Erythroblast (primary cell): ENCODE results near the gene IGSF23.
"Not testable (repeated sequence)": the region's sequence is repeated elsewhere in the genome, so short reads cannot be mapped to it uniquely, and the experiment has no call there.

Experiments
- DNase-seq, 2 experiments: peaks; one replicate each; lab custom pipeline; 2025; lab: John Stamatoyannopoulos, UW
- GATA1 ChIP-seq: IDR thresholded peaks from 2 replicates; pipeline ENCODE4 v1.6.1; 2011; ENCODE audit warnings: low read depth, mild to moderate bottlenecking, control low read depth, low read length, moderate library complexity
- POLR2A ChIP-seq: IDR thresholded peaks from 2 replicates; pipeline ENCODE4 v1.6.1; 2011; ENCODE audit warnings: mild to moderate bottlenecking, low read length

Gene IGSF23

DNA sequence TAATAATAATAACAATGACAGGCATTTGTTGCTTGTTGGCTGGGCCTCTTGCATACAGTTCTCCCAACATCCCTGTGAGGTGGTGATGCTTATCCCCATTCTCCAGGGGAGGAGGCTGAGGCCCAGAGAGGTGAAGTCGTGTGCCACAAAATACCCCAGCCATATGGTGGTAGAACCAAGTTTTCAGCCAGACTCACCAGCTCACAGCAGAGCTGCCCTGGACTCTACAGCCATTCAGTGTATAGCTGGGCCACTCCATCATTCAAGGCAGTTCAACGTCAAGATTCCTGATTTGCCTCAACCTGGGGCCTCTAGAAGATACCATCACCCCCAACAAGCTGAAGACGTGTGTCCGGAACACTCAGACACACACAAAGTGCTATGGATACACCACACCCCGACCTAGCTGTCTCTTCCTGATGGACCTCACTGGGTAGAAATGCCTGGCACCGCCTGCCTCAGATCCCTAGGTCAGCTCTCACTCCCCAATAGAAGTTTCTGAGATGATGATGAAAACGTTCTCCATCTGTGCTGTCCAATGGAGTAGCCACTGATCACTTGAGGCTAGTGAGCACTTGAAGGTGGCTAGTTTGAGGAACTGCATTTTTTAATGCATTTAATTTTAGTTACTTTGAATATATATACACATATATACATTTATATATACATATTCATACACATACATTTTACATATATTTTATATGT, 53.6 kb downstream of the IGSF23 start:
- peak in 1 of 2 experiments; percentile 19 for DNase-seq
- TF ChIP-seq GATA1, result no peak
- no peak for TF ChIP-seq POLR2A

DNA sequence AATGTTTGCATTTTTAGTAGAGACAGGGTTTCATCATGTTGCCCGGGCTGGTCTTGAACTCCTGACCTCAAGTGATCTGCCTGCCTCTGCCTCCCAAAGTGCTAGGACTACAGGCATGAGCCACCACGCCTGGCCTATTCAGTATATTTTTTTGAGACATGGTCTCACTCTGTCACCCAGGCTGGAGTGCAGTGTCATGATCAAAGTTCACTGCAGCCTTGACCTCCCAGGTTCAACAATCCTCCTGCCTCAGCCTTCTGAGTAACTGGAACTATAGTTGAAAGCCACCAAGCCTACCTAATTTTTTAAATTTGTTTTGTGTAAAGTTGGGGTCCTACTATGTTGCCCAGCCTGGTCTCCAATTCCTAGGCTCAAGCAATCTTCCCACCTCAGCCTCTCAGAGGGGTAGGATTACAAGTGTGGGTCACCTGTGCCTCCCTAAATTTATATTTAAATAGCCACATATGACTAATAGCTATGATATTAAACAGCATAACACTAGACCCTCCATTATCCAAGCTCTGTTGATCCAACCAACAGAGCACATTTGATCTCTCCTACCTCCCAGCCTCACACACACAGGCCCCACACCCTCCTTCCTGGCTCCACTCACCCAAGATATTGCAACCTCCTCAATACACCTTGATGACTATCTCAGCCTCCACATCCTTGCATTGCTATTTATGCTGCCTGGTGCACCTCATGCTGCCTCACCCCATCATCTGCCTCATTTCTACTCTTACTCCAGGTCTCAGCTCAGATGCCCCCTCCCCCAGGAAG, 55.8 kb downstream of the IGSF23 start:
- TF ChIP-seq GATA1 (no peak), POLR2A (no peak)
- DNase-seq, result no peak

DNA sequence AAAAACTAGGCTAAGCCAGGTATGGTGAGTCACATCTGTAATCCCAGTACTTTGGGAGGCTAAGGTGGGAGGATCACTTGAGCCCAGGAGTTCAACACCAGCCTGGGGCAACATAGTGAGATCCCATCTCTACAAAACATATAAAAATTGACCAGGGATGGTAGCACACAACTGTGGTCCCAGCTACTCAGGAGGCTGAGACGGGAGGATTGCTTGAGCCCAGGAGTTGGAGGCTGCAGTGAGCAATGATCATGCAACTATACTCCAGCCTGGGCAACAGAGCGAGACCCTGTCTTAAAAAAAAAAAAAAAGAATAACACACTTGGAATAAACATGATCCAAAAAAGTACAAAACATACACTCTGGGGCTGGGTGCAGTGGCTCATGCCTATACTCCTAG, 56.7 kb downstream of the IGSF23 start:
- not testable (repeated sequence) for DNase-seq

DNA sequence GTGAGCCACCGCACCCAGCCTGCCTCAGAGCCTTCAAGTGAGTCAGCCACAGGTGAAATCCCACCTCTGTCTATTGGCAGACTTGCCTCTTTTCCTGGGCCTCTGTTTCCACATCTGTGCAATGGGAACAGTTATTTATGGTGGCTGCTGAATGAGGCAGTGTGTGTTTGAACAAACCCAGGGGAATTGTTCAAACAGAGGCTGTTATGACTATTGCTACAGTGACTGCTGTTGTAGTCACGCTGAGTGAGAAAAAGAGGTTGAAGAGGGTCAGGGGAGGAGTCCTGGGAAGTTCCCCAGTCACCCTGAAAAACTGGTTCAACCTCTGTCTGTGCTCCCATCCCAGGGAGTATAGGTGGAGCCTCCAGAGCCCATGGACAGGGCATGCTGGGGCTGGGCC, 58.0 kb downstream of the IGSF23 start, which contains the start of gene CEACAM19:
CEACAM19 (plus strand) TSS at position 83 of the 400 bp plus-strand sequence. CDS start 450 bp downstream, outside the sequence.
- no peak for DNase-seq
- TF ChIP-seq POLR2A (no peak), GATA1 (no peak)

DNA sequence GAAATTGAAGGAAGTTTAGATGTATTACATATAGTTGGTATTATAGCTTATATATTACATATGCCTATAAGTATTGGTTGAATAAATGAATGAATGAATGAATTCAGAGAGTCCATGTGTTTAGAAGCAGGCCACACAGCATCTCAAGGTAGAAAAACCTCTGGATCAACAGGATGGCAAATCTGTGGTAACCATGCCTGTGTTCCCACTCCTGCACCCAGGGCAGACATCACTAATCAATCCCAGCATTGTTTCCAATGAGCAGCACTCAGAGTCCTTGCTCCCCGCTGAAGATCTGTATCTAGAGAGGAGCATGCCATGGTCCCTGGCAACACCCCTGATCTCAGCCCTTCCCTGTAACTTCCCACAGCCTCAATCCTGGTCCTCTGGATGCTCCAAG, 58.9 kb downstream of the IGSF23 start:
- TF ChIP-seq POLR2A, result no peak
- no peak for TF ChIP-seq GATA1
- no peak for DNase-seq

DNA sequence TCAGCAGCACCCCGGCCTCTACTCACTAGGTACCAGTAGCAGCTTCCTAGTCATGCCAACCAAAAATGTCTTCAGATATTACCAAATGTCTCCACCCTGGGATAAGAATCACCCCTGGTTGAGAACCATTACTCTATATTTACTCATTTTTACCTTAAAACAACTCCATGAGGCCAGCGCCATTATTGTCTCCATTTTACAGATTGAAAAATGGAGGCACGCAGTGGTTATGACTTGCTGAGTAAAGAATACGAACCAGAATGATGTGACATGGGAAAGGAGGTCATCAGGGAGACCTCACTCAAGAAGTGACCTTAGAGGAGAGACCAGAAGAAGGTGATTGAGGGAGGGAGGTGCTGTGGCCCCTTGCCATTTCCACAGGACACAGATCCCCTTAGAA, 60.1 kb downstream of the IGSF23 start:
- TF ChIP-seq GATA1, result no peak
- TF ChIP-seq POLR2A, result no peak
- no peak for DNase-seq

DNA sequence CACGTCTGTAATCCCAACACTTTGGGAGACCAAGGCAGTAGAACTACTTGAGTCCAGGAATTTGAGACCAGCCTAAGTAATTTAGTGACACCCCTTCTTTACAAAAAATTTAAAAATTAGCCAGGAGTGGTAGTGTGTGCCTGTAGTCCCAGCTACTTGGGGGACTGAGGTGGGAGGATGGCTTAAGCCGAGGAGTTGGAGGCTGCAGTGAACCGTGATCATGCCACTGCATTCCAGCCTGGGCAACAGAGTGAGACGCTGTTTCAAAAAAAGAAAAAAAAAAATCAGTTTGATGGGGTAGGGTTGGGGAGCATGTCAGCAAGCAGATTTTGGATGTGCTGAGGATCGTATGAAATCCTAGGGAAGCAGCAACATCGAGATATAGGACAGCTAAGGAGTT, 62.2 kb downstream of the IGSF23 start:
- DNase-seq, result no peak
- TF ChIP-seq GATA1 (no peak), POLR2A (no peak)

DNA sequence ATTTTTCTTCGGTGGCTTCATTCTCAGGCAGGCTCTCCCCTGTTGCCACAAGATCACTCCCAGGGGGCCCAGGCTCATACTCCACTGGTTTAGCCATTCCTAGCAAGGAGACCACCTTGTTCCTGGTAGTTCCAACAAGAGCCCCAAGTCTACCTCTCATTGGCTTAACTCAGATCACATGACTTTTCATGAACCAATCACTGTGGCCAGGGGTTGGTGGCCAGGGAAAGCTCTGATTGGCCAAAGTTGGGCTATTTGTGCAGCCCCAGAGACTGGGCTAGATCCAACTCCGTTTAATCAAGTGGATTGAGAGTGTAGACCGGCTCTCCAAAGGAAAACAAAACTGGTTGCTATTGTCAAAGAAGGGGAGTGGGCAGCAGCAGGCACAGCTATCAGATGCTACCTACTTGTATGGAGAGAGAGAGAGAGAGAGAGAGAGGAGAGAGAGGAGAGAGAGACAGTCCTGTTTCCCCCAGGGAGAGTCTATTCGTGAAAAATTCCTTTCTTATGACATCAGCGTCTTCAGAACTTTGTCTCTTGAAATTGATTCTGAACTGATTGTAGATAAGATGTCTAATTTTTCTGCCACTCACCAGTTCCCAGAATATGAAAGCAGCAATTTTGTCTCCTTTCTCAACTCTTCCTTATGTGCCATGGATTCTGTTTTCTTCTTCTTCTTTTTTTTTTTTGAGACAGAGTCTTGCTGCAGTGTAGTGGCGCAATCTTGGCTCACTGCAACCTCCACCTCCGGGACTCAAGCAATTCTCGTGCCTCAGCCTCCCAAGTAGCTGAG, 63.9 kb downstream of the IGSF23 start:
- TF ChIP-seq POLR2A (no peak), GATA1 (no peak)

DNA sequence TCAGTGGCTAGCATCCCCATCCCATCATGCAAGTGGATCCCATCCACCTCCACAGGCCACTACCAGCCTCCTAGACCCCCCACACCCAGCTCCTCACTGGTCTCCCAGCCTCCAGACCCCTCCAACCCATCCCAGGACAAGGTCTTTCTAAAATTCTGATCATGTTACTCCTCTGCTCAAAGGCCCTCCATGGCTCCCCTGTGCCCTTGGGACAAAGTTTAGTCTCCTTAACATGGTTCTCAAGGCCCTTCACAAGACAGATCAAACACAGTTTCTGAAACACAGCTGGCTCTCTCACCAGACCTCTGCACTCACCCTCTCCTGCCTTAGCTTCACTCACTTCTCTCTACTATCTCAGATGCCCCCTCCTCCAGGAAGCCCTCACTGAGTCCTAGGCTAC, 67.2 kb downstream of the IGSF23 start:
- DNase-seq, result no peak
- no peak for TF ChIP-seq GATA1
- TF ChIP-seq POLR2A, result no peak

More for the DNA sequence above, 63.9 kb downstream of the IGSF23 start:
- no peak for DNase-seq

DNA sequence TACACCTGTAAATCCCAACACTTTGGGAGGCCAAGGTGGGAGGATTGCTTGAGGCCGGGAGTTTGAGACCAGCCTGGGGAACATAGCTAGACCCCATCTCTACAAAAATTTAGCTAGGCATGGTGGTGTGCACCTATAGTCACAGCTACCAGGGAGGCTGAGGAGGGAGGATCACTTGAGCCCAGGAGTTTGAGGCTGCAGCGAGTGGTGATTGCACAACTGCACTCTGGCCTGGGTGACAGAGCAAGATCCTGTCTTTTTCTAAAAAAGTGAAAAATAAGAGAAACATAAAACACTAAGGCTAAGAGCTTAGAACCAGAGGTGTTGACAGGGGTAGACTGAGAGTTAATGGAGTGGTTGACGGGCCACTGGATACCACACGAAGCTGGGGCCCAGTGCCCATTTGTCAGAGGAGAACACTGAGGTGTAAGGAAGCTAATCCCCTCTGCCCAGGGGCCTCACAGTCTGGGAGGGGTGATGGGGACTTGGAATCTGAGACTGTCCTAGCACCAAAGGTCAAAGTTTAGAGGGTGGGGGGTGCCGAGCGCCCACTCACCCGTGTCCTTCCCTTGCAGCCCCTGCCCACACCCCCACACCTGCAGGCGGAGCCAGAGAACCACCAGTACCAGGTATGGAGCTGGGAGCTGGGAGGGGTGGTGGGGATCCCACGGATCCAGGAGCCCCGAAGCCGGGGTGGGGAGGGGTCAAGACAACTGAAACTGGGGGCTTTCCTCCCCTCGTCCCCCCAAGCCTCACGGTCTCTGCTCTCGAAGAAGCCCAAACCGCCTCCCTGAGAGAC, 68.8 kb downstream of the IGSF23 start:
- DNase-seq, result no peak
- TF ChIP-seq GATA1, result no peak
- no peak for TF ChIP-seq POLR2A

DNA sequence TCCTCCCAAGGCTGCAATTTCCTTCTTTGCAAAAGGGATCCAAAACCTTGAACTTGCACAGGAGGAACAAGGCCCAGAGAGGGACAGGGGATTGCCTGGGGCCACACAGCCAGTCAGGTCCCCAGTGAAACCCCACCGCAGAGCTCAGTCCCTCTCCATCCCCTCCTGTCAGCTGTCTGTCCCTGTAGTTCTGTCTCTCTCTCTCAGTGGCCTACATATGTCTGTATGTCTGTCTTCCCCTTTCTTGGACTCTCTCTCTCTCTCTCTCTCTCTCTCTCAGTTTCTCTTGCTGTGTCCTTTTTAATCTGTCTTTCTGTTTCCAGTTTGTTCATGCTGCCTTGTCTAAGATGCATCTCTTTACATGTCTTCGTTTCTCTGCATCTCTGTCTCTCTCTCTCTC, 69.4 kb downstream of the IGSF23 start:
- no peak for DNase-seq
- no peak for TF ChIP-seq GATA1
- no peak for TF ChIP-seq POLR2A

DNA sequence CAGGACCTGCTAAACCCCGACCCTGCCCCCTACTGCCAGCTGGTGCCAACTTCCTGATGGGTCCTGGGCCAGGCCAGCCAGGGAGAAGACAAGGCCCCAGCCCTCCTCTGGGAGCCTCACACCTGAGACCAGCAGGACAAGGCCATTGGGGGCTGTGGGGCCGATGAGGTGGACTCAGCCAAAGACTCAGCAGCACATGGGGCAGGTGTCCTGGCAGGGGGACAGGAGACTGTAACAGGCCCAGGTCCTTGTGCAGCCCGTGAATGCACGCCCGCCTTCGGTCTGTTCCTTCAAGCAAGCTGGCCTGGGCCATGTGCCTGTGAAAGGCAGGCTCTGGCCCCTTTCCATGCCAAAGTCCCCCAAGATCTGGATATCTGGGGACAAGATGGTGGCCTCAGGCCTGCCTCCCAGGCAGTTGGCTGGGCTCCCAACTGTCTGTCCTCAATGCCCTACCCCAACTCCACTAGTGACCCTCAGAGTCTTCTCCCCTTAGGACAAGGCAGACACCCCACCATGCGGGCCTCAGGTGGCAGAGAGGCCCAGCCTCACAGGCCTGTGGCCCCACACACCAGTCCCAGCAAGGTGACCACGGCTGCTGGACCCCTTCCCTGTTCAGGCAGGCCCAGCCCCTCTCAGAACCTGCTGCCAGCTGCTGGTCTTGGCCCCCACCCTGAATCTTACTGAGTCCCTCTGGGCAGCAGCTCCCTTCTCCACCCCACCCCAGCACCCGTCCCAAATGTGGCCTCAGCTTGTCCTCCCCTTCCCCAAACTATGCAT, 70.3 kb downstream of the IGSF23 start:
- no peak for DNase-seq
- TF ChIP-seq GATA1 (no peak), POLR2A (no peak)

DNA sequence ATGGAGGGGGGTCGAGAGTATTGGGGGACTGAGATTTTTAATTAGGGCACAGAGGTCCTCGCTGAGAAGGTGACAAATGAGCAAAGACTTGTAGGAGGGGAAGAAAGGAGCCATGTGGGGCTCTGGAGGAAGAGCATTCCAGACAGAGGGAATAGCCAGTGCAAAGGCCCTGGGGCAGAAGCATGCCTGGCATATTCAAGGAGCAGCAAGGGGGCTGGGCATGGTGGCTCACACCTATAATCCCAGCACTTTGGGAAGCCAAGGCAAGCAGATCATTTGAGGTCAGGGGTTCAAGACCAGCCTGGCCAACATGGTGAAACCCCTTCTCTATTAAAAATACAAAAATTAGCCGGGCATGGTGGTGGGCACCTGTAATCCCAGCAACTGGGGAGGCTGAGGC, 71.0 kb downstream of the IGSF23 start:
- DNase-seq, result not testable (repeated sequence)
